GM23248 (cell line): ENCODE results near the gene TSR2. TPM values are rescaled to one million over a fixed set of nuclear protein-coding genes. Genes with fewer than 3 reads are reported as not detected.

Experiments used
- DNase-seq: peaks from one replicate; pipeline ENCODE4 v3.0.0-alpha.2; 2015
- H2AFZ ChIP-seq: fragments of 200-600 bp; sonication (generic); 2 replicates; pipeline ENCODE4 v1.6.1; 2016; ENCODE audit warnings: antibody characterized with exemption
- H3F3A ChIP-seq: fragments of 200-600 bp; sonication (generic); 2 replicates; pipeline ENCODE4 v1.6.1; 2016; ENCODE audit warnings: mild to moderate bottlenecking, antibody characterized with exemption, mixed run types; ENCODE audit not compliant: insufficient read depth
- H3K27ac ChIP-seq: fragments of 200-600 bp; sonication (generic); 2 replicates; pipeline ENCODE4 v1.5.1; 2016; ENCODE audit warnings: mild to moderate bottlenecking
- H3K27me3 ChIP-seq: fragments of 200-600 bp; sonication (generic); replicated peaks from 2 replicates; pipeline ENCODE4 v1.6.1; 2016; ENCODE audit warnings: mild to moderate bottlenecking; ENCODE audit not compliant: insufficient read depth
- H3K36me3 ChIP-seq: fragments of 200-600 bp; sonication (generic); 2 replicates; pipeline ENCODE4 v1.6.1; 2016; ENCODE audit warnings: low read depth, mild to moderate bottlenecking
- H3K4me1 ChIP-seq: fragments of 200-600 bp; sonication (generic); 2 replicates; pipeline ENCODE4 v1.6.1; 2016; ENCODE audit warnings: mild to moderate bottlenecking; ENCODE audit not compliant: insufficient read depth
- H3K4me2 ChIP-seq: fragments of 200-600 bp; sonication (generic); one replicate; pipeline ENCODE4 v1.6.1; 2016; ENCODE audit warnings: mild to moderate bottlenecking; ENCODE audit not compliant: unreplicated experiment
- H3K4me3 ChIP-seq: fragments of 200-600 bp; sonication (generic); 2 replicates; pipeline ENCODE4 v1.5.1; 2016; ENCODE audit warnings: mild to moderate bottlenecking
- H3K79me2 ChIP-seq: fragments of 200-600 bp; sonication (generic); 2 replicates; pipeline ENCODE4 v1.6.1; 2016; ENCODE audit warnings: mild to moderate bottlenecking; ENCODE audit not compliant: insufficient read depth
- H3K9ac ChIP-seq: fragments of 200-600 bp; sonication (generic); 2 replicates; pipeline ENCODE4 v1.6.1; 2016; ENCODE audit warnings: mild to moderate bottlenecking
- H3K9me2 ChIP-seq: fragments of 200-600 bp; sonication (generic); 2 replicates; pipeline ENCODE4 v1.6.1; 2016; ENCODE audit warnings: mixed run types, mild to moderate bottlenecking, moderate library complexity; ENCODE audit not compliant: insufficient read depth
- H3K9me3 ChIP-seq: fragments of 200-600 bp; sonication (generic); one replicate; pipeline ENCODE4 v1.6.1; 2017; ENCODE audit warnings: low read depth
- H4K20me1 ChIP-seq: fragments of 200-600 bp; sonication (generic); 2 replicates; pipeline ENCODE4 v1.6.0; 2016; ENCODE audit not compliant: insufficient read depth
- EZH2 ChIP-seq: fragments of 200-600 bp; sonication (generic); IDR thresholded peaks from 2 replicates; pipeline ENCODE4 v1.6.1; 2018; ENCODE audit warnings: antibody characterized with exemption, mild to moderate bottlenecking; ENCODE audit not compliant: insufficient read depth, poor library complexity, severe bottlenecking
- EZH2phosphoT487 ChIP-seq: fragments of 200-600 bp; sonication (generic); IDR thresholded peaks from 2 replicates; pipeline ENCODE4 v1.6.1; 2018; ENCODE audit warnings: antibody characterized with exemption, moderate library complexity, mild to moderate bottlenecking, low read depth; ENCODE audit not compliant: insufficient read depth
- WGBS, 2 experiments: methylation state at CpG; one replicate each; pipeline ENCODE4 v1.1.6; 2015 to 2017; ENCODE audit warnings: low lambda C conversion rate in 2 of 2, low coverage in 1 of 2; ENCODE audit errors: missing lambda C conversion rate in 2 of 2; 5-methylcytosine and 5-hydroxymethylcytosine counted together
- in situ Hi-C: fragments of 300-500 bp; cut with MboI; formaldehyde crosslinking; loops from 2 replicates; pipeline ENCODE4 v1.15.0; 2020
- polyA plus RNA-seq: library from polyadenylated mRNA; unstranded; fragments of >200 nt; fragmentation: Nextera tagmentation; extraction: Ambion mirVana; gene quantifications from 2 replicates; pipeline ENCODE4 v1.2.1, GENCODE V29; 2016
- total RNA-seq: library from RNA; depleted of rRNA; stranded (reverse); fragments of >200 nt; shearing (Covaris generic); gene quantifications from 2 replicates; pipeline ENCODE4 v1.2.3, GENCODE V29; 2014

Gene TSR2
- total and polyA plus RNA-seq, 2 experiments from 2014 or later = 19.6 to 42.4 TPM

DNA sequence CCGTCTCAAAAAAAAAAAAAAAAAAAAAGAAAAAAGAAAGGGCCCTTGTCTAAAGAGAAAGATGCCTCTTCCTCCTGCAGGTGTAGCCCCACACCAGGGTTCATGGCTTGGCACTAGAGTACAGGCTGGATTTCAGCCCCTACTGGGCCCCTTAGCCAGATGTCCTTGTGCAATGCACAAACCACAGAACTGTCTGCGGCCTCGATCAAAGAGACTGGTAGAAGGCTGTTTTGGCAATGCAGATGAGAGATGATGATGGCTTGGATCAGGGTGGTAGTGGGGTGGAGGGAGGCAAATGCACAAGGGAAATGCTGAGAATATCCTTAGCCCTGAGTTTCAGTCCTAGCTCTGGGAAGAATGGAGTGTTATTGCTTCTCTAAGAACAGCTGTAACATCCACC lies 26.5 kb upstream of the TSR2 start:
- no peak overlapping the region for H3K4me3 ChIP-seq
- in situ Hi-C loops = no loop called here
- no peaks in the 10 kb centered on the region for H3K36me3 ChIP-seq
- no peaks in the 10 kb centered on the region for H3F3A ChIP-seq
- no peaks in the 10 kb centered on the region for H3K9me2 ChIP-seq
- no peak overlapping the region for H3K9ac ChIP-seq
- 3 to 38% methylated on average over 2 to 3 of the region's 3 CpGs for WGBS, 2 experiments
- H2AFZ ChIP-seq = no peak overlapping the region
- H4K20me1 ChIP-seq = no peaks in the 10 kb centered on the region
- no peak for TF ChIP-seq EZH2
- TF ChIP-seq EZH2phosphoT487 = no peak
- no peaks in the 10 kb centered on the region for H3K27me3 ChIP-seq
- no peaks in the 10 kb centered on the region for H3K4me1 ChIP-seq
- H3K9me3 ChIP-seq = no peaks in the 10 kb centered on the region
- no peaks in the 10 kb centered on the region for H3K79me2 ChIP-seq
- no peak overlapping the region for H3K4me2 ChIP-seq
- DNase-seq = peak; percentile 2
- no peak overlapping the region for H3K27ac ChIP-seq

DNA sequence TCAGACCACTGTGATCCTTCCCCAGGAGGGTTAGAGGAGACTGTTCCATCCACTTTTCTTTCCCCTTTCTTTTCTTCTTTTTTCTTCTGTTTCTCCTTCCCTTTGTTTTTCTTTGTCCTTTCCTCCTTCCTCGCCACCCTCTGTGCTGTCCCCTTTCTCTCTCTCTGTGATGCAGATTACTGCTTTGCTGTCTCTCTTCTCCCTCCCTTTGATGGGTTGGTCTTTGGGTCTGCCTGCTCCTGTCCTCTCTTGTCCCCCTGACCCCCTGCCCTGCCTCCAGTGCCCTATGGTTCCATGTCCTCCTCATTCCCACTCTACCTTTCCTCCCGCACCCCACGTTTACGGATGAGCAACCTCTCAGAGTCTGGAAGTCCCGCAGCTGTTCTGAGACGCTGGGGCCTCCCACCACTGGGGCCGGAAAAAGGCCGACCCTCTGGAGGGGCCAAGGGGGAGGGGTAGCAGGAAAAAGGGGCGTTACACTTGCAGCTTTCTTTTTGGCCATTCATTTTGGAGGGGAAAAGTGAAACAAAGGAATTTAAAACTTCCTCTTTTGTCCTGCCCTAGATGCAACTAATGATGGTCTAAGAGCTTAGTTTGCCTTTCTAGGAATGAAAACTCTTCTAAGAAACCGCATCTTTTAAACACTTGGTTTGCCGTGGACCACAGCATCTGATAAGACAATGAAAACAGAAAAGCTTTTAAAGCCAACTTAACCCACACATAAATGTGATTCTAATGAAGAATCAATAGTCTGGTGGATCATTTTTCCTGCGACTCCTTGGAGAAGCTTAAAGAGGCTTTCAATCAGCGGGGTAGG lies 24.5 kb upstream of the TSR2 start:
- no peak overlapping the region for H3K9ac ChIP-seq
- in situ Hi-C loops = no loop called here
- no peaks in the 10 kb centered on the region for H3K27me3 ChIP-seq
- H3K9me2 ChIP-seq = no peaks in the 10 kb centered on the region
- H3K27ac ChIP-seq = no peak overlapping the region
- no peaks in the 10 kb centered on the region for H3K79me2 ChIP-seq
- no peaks in the 10 kb centered on the region for H3F3A ChIP-seq
- no peak overlapping the region for H3K4me3 ChIP-seq
- no peaks in the 10 kb centered on the region for H3K4me1 ChIP-seq
- no peak overlapping the region for H2AFZ ChIP-seq
- WGBS, 2 experiments = 2 to 10% methylated on average over 7 to 13 of the region's 13 CpGs
- H3K36me3 ChIP-seq = no peaks in the 10 kb centered on the region
- no peaks in the 10 kb centered on the region for H4K20me1 ChIP-seq
- no peak for DNase-seq
- H3K4me2 ChIP-seq = no peak overlapping the region
- TF ChIP-seq EZH2 = no peak
- no peak for TF ChIP-seq EZH2phosphoT487
- H3K9me3 ChIP-seq = no peaks in the 10 kb centered on the region

- H3K27ac ChIP-seq = no peak overlapping the region
- H4K20me1 ChIP-seq = no peaks in the 10 kb centered on the region
These were observed 23.2 kb upstream of the TSR2 start for GRCh38 chrX:54416965-54417364.

GRCh38 chrX:54419559-54420302 lies 20.5 kb upstream of the TSR2 start:
- Histone ChIP-seq H3K9ac (no peak overlapping the region), H3K36me3 (no peaks in the 10 kb centered on the region), H3K4me3 (no peak overlapping the region), H3F3A (no peaks in the 10 kb centered on the region), H3K4me1 (no peaks in the 10 kb centered on the region), H2AFZ (no peak overlapping the region), H3K4me2 (no peak overlapping the region), H3K9me2 (no peaks in the 10 kb centered on the region), H3K27me3 (no peaks in the 10 kb centered on the region), H3K27ac (no peak overlapping the region), H3K9me3 (no peaks in the 10 kb centered on the region), H3K79me2 (no peaks in the 10 kb centered on the region), H4K20me1 (no peaks in the 10 kb centered on the region)
- TF ChIP-seq EZH2phosphoT487 = no peak
- in situ Hi-C loops = no loop called here
- no peak for DNase-seq
- WGBS, 2 experiments = 17 to 31% methylated on average over 3 of the region's 3 CpGs

More at GRCh38 chrX:54416965-54417364, 23.2 kb upstream of the TSR2 start:
- Histone ChIP-seq H3K9ac (no peak overlapping the region), H3K9me3 (no peaks in the 10 kb centered on the region), H3K79me2 (no peaks in the 10 kb centered on the region), H3K9me2 (no peaks in the 10 kb centered on the region), H3F3A (no peaks in the 10 kb centered on the region), H3K4me1 (no peaks in the 10 kb centered on the region), H3K27me3 (no peaks in the 10 kb centered on the region), H3K4me3 (no peak overlapping the region), H2AFZ (no peak overlapping the region), H3K36me3 (no peaks in the 10 kb centered on the region), H3K4me2 (no peak overlapping the region)
- TF ChIP-seq EZH2 = no peak
- TF ChIP-seq EZH2phosphoT487 = no peak
- in situ Hi-C loops = no loop called here
- DNase-seq = no peak
- 65 to 76% methylated on average over 2 of the region's 2 CpGs for WGBS, 2 experiments
